ENCODE data around the gene MAML3. TPM values are rescaled to one million over a fixed set of nuclear protein-coding genes. Genes with fewer than 3 reads are reported as not detected.

The MAML3 gene
- total RNA-seq, 1 experiment from 2014 or later: not detected

- in situ Hi-C loops (cut with HindIII; ENCODE audit: low sequenced_read_pairs): no loop called here
Observed at GRCh38 chr4:140028676-140029517, 125.1 kb downstream of the MAML3 start.

DNA sequence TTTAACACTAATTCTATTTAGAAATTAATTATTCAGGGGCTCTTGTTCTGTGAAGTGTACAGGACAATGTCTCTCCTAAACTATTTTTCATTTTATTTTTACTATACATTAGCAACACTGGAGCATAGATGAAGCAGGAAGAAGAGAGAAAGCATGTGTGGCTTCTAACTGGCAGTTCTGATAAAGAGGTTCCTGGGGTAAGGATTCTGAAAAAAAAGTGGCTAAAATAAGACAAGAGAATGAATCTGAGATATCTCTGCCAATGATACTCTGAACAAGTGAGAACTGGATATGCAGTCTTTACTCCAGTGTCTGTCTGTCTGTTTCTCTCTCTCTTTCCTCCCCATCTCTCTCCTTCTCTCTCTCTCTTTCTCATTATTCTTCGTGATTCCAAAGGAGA, 125.9 kb downstream of the MAML3 start:
- in situ Hi-C loops (cut with HindIII; ENCODE audit: low sequenced_read_pairs): no loop called here
- no peak for DNase-seq (ENCODE audit: low spot score)

More at GRCh38 chr4:140028676-140029517, 125.1 kb downstream of the MAML3 start:
- no peak for DNase-seq (ENCODE audit: low spot score)

GRCh38 chr4:140027101-140027500, 126.9 kb downstream of the MAML3 start:
- no peak for DNase-seq (ENCODE audit: low spot score)
- in situ Hi-C loops (cut with HindIII; ENCODE audit: low sequenced_read_pairs): no loop called here

DNA sequence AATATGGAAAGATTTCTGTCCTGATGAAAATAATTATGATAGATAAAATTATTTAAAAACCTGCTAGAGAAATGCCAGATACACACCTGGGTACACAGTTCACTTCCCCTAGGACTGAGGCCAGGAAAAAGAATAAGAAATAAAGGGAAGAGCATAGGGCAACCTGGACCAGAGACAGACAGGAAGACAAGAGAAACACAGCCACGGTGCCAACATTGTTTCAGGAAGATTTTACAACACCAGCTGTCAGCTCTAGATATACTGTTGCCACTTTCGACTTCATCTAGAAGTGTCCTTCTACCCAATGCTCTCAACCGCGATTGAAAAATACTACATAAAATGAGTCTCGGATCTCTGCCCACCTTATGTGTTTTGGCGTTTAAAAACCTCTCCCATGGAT, 128.5 kb downstream of the MAML3 start:
- DNase-seq (ENCODE audit: low spot score): no peak
- in situ Hi-C loops (cut with HindIII; ENCODE audit: low sequenced_read_pairs): no loop called here

DNA sequence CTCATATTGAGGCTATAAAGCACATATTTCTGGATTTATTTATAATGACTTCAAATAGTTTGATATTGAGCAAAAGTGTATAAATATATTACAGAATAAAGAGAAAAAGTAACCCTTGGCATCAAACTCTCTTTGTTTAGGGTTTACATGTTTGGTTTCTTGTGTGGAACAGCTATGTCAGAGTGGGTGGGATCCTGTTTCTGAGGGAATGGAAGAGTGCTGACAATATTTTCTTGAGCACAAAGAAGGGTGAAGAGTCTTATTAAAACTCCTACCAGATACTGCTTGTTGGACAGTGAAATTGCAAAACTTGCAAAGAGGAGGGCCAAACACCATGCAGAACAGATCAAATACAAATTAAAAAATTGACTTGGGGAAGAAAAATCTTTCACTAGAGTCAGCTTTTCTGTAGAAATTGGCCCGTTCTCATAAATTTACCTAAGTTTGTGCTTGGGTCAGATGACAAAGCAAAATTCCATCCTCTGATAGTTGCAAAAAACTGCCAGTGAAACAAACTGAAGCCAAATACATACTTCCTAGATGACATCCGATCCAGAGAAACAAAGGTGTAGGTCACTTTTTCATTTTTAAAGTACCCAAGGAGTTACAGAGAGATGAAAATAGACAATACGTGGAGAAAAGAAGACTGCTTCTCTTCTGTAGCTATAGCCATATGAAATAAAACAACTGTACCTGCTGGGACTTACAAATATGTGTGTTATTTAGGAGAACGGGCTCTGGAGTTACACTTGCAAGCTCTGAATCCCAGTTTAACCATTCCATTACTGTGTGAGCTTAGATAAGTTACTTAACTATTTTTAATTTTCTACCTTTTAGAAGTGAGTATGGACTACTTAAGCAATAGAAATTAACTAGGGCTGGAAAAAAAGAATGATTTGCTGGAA, 133.3 kb downstream of the MAML3 start:
- in situ Hi-C loops (cut with HindIII; ENCODE audit: low sequenced_read_pairs): no loop called here
- peak; percentile 27 for DNase-seq (ENCODE audit: low spot score)

GRCh38 chr4:140019619-140020347, 134.2 kb downstream of the MAML3 start:
- DNase-seq (ENCODE audit: low spot score): peak; percentile 53
- in situ Hi-C loops (cut with HindIII; ENCODE audit: low sequenced_read_pairs): no loop called here

GRCh38 chr4:140018931-140019618, 134.9 kb downstream of the MAML3 start:
- in situ Hi-C loops (cut with HindIII; ENCODE audit: low sequenced_read_pairs): no loop called here

DNA sequence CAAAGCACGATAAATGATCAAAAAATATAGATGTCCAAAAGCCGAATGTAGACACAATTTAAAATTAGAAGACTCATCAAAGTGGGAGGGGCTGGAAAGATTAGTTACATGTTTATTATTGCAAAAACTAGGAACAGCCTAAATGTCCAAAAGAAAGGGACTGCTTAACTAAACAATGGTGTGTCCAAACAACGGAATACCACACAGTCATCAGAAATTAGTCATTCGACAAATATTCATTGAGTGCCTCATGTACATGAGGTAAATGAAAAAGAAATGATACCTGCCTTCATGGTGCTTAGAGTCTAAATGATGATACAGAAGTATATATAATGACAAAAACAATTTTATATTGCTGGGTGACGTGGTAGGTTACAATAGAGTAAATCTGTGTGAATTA, 139.7 kb downstream of the MAML3 start:
- in situ Hi-C loops (cut with HindIII; ENCODE audit: low sequenced_read_pairs): no loop called here

More at GRCh38 chr4:140018931-140019618, 134.9 kb downstream of the MAML3 start:
- peak; percentile 20 for DNase-seq (ENCODE audit: low spot score)

GRCh38 chr4:140012688-140013486, 141.1 kb downstream of the MAML3 start:
- in situ Hi-C loops (cut with HindIII; ENCODE audit: low sequenced_read_pairs): no loop called here

More for the DNA sequence above, 139.7 kb downstream of the MAML3 start:
- DNase-seq (ENCODE audit: low spot score): no peak

DNA sequence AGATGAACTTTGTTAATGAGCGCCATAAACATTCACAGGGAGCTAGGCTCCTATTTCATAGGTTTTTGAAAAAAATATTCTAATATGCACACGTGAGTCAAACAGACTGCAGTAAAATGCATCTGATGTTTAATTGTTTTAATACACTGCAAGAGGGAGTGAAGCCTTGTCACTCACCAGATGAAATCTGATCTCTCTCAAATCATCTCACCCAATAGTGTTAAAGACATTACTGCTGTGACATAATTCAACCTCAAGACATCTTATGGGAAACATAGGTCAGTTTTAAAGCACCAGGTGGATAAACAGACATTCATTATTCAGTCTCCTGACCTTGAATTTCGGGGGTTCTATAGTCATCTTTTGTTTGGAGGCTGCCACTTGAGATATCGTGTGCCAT, 148.3 kb downstream of the MAML3 start:
- in situ Hi-C loops (cut with HindIII; ENCODE audit: low sequenced_read_pairs): no loop called here
- no peak for DNase-seq (ENCODE audit: low spot score)

More at GRCh38 chr4:140012688-140013486, 141.1 kb downstream of the MAML3 start:
- DNase-seq (ENCODE audit: low spot score): peak; percentile 57

DNA sequence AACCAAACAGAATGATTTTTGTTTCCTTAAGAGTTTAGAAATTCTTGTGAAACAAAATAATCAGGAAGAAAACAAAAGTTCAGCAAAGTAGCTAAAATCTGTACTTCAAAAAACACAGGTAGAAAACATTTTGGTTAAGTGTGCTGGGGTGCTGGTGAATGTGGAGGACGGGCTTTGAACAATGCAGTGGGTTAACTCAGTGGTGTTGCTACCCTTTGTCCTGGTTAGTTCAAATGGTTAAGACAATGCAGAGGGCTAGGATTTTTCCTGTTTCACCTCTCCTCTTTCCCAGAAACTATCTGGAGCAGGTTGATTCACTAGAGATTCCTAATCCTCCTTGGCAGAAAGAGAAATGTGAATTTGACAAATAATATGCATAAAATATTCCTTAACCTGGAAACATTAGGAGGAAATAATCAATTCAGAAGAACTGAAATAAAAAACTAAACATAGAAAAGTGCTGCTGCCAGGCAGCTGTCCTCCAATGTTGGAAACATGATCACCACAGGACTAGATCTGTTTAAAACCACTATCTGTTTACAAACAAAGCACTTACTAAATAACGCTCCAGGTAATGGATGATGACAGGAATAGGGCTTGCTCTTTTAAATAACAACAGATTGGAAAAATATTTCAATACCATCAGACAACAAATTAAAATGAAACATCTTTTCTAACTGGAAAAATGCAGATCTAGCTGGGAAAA, 148.9 kb downstream of the MAML3 start:
- in situ Hi-C loops (cut with HindIII; ENCODE audit: low sequenced_read_pairs): no loop called here
- DNase-seq (ENCODE audit: low spot score): no peak

DNA sequence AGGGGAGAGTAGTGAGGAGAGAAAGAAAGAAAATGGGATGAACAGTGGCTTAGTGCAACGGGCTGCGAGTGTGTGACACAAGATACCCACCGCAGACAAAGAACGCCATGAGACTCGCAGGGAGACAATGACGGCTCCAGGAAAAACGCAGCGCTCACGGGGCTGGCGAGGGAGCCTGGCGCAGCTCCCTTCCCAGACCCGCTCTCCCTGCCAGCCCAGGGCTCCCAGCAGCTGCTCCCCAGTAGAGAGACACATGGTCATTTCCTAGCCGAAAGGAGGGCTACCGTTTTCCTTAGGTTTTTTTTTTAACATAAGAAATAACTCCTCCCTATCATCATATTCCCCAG, 149.5 kb downstream of the MAML3 start:
- peak; percentile 88 for DNase-seq (ENCODE audit: low spot score)
- in situ Hi-C loops (cut with HindIII; ENCODE audit: low sequenced_read_pairs): no loop called here

DNA sequence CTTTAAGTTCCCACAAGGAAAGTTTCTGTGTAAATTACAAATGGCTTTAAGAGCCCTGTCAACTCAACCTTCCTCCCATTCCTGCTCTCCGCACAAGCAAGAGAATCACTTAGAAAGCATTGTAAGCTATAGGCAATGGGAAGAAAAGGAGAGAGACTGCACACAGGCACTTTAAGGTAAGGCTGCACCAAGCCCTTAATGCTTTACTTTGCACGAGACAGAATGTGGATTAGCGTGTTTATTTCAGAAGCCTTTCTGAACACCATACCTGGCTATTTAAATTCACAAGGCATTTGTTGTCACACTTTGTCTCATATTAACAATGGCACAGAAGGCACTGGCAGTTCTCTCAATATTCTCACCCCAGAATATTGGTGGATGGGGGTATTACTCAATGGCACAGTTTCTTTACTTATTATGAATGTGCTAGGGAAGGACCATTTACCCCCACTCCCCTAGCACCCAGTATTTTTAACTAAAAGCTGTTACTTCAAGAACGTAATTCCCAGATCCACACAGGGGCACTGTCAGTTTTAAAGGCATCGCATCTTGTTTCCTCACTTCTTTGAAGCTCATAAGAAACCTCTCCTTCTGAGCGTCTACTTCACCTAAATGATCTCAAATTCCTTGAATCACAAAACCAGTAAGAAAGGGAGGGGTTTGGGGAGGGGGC, 150.0 kb downstream of the MAML3 start:
- in situ Hi-C loops (cut with HindIII; ENCODE audit: low sequenced_read_pairs): no loop called here
- peak; percentile 53 for DNase-seq (ENCODE audit: low spot score)

DNA sequence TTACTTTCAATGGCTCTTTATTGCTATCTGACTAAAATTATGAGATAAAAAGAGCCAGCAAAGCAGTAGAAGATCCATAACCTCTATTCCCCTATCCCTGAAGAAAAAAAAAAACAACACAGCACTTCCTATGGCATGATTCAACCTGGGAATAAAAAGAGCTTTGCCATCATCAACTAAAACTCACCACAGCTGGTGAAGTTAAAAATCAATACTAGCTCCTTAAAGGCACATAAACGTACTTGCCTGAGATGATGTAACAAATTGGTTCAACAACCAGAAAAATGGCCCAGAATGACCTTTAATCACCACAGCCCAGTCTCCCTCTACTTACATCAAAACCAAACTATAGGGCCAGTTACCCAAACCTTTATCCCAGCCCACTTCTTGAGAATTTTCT, 153.8 kb downstream of the MAML3 start:
- no peak for DNase-seq (ENCODE audit: low spot score)
- in situ Hi-C loops (cut with HindIII; ENCODE audit: low sequenced_read_pairs): no loop called here

- DNase-seq (ENCODE audit: low spot score): no peak
- in situ Hi-C loops (cut with HindIII; ENCODE audit: low sequenced_read_pairs): no loop called here
Observed at GRCh38 chr4:139988863-139989765, 164.9 kb downstream of the MAML3 start.

GRCh38 chr4:139987502-139987850, 166.5 kb downstream of the MAML3 start:
- no peak for DNase-seq (ENCODE audit: low spot score)
- in situ Hi-C loops (cut with HindIII; ENCODE audit: low sequenced_read_pairs): no loop called here

All from G401 (cell line).